ENCODE results near the gene ELFN2.
A peak's percentile ranks its signal among the peaks of the same experiment; 100 is the strongest.

The ELFN2 gene

DNA sequence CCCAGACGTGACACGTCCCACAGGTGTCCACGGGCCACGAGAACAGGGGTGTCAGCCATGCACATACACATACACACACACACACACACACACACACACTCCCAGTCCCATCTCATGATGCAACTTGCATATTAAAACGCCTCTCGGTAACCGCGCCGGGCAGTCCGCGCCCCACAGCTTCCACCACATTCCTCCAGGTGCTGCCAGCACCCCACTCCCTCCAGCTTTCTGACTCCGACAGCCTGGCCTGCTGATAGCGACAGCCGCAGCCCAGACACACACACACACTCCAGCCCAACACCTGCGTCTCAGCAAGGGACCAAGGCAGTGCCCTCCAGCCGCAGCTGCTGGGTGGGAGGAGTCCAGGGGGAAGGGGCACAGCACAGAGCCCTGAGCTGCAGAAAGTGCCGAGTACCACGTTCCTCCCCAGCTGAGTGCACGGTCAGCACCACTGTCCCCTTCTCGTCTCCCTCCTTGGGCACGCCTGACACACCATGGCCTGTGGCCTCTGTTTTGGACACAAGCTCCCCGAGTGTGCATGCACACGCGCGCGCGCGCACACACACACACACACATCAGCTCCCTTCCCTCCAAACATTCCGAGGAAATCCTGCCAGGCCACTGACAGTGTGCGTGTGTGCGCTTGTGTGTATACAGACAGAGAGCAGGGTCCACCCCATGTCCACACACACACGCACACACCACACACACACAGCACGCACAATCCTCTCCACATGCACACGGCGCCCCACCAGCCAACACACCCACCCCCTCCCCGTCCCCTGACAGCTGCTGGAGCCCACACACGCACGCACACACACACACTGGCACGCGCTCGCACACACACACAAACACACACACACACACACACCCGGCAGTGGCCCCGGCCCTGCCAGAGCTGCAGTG, 1.2 kb downstream of the ELFN2 start:
- no peak for DNase-seq

DNA sequence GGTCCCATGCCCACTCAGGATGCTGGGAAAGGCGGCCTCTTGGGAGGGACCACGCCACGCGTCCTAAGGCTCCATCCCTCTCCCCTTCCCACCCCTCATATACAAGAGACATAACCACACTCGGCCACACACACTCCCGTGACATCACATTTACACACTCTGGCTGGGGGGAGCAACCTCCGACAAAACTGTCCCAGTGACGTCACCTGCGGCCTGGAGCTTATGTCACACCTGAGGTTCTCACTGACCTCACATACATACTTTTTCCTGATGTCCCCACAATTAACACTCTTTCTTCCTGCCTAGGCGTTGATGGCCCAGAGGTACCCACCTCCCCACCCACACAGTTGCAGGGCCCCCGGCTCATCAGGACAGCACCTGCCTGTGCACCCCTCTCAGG, 1.9 kb downstream of the ELFN2 start:
- DNase-seq: no peak

DNA sequence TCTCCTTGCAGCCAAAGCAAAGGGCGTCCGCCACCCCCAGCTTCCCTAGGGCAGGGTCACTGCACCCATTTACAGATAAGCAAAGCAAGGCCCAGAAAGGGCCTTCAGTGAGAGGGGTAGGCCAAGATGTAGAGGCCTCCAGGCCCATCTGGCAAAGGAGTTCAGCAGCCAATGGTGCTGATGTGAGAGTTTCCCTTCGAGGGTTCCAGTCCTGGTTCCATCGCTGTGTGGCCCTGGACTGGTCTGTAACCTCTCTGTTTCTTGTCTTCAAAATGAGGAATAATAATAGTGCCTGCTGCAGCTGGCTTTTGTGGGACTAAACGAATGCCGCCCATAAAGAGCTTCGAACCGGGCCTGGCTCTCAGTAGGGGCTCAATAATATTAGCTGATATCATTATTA, 4.0 kb downstream of the ELFN2 start:
- DNase-seq: no peak

DNA sequence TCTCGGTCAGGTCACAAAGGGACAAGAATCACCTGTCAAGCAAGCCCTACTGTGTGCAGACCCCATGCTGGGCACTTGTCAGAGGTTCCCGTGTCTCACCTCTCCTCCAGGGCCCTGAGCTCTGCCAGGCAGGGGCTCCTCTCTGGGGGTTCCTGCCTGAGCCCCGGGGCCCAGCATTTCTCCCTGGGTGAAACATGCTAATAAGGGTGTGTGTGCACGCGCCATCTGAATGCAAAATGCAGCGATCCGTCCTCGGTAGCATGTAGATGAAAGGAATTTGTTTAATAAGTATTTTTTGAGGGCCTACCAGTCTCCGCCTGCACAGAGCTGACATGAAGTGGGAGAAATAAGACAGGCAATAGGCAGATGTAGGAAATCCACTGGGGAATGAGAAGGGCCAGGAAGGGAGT, 5.8 kb downstream of the ELFN2 start:
- no peak for DNase-seq

DNA sequence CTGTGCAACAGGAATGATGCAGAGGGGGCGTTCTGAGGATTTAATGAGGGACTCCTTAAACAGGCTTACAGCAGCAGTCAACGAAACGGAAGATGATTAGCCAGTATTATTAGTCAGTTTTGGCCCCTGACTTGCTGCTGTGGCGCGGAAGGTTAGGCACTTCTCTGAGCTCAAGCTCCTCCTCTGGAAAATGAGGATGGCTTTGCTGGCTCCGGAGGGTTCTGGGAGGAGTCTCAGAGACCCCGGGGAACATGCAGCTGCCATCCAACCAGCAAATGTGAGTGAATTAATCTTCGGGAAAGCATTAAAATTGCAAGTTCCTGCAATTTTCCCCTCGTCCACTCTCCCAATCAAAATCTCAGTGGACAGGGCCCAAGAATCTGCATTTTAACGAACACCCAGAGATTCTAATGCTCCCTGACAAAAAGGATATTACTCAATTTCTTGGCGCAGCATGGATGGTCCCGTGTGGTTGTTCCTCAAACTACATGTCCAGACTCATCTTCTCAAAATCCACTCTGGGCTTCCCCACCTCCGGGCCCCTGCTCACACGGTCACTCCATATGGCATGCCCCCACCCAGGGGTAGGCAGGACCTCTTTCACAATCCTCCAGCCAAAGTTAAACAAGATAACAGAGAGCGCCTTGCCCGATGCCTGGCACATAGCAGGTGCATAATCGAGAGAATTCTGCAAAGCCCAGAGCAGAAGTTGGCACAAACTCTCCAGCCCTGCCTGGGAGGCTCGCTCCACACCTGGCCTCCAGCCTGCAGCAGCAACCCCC, 6.4 kb downstream of the ELFN2 start:
- peak in 1 of 2 donors; percentile 15 for DNase-seq

DNA sequence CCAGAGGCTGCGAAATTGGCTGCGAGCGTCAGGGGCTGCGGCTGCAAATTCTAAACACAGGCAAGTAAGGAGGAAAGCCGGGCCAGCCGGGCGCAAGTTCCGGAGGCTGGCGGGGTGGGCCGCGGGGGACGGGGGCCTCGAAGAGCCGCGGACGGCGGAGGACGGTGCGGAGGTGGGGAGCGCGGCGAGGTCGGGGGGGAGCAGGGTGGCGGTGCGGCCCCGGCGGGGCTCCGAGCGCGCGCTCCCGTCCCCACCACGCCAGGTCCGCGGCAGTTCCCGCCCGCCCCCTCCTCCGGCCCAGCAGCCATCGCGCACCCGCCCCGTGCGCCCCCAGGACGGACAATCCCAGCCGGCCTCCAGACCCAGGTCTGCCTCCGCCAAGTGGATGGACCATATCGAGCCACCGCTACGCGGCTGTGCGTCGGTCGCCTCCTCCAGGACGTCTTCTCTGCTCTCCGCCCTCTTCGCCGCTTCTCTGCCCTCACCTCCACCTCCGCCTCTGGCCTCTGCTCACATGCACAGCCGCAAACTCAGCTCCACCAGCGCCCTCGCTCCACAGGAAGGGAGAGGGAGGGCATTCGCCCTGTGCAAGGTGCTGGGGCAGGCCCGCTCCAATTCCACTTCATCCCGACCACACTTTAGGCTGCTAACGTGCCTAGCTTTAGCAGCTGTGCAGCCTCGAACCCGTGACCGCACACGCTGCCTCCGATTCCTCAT, 7.2 kb downstream of the ELFN2 start:
- DNase-seq: peak in 1 of 2 donors; percentile 17

DNA sequence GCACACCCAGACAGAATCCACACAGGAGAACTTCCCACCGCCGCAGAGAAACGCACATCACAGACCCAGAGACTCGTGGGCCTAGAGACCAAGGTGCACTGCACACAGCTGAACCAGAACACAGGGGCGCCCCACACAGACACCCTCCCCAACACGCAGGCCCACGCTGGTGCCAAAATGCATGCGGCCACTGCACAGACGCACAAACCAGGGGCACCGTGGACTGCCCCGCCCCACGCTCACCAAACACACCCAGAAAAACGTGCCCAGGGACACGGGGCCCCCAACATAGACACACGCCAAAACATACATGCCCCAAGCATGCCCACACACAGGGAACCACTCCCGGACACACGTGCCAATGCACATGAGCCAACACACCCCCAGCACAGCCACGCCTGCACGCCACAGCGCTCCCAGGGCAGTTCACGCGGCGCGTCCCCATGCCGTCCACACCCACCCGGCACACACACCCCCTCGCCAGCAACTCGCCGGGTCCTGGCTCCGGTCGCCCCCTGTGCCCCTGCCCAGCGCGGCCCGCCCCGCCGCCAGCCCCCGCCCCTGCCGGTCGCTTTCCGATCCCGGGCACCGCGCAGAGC, 7.8 kb downstream of the ELFN2 start:
- DNase-seq: no peak

DNA sequence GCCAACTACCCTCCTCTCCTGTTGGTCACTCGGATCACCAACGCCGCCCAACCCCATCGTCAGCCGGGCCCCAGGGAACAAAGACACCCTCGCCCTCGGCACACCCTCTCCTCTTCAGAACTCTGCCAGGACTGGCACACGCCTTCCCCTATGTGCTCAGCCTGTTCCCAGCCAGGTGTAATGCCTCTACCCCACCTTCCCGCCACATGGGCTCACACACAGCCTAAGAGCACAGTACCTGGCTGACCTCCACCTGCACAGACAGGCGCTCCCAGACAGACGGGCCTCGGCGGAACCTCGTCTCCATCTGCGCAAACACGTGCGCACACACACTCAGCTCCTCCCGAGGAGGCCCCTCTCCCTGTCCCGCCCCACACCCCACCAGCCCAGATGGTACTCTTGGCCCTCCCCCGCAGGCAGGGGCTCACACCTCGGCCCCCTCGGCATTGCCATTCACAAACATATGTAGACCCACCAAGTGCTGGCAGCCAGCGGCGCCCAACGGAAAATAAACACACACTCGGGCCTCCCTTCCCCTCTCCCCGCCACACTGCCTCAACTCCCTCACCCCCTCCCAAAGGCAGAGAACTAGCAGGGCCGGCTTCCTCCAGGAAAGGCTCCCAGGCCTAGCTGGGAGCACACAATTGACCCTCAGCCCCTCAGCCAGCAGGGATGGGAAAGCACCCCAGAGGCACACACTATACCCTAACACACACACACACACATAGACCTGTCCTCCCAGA, 8.5 kb downstream of the ELFN2 start:
- DNase-seq: no peak

DNA sequence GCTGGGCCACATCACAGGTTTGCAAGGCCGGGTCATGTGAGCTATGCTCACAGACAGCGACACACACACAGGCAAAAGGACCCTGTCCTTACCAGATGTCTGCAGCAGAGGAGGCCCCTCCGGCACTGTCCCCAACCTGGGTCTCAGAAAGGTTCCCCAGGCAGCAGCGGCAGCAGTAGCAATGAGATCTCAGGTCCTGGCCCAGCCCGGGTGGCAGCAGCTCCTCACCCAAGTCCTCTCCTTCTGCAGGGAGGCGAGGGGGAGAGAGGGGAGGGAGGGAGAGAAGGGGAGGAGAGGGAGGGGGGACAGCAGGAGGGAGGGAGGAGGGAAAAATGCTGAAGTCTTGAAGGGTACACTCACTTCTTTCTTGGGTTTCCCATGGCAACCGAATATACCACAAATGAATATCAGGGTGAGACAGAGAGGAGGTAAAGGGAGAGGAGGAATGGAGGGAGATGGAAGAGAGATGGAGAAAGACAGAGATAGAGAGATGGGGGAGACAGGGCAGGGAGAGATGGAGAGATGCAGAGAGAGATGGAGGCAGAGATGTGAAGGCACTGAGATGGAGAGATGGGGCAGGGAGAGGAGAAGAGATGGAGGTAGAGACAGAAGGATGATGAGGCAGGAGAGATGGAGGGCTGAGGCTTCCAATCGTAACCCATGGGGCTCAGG, 9.5 kb downstream of the ELFN2 start:
- DNase-seq: no peak

DNA sequence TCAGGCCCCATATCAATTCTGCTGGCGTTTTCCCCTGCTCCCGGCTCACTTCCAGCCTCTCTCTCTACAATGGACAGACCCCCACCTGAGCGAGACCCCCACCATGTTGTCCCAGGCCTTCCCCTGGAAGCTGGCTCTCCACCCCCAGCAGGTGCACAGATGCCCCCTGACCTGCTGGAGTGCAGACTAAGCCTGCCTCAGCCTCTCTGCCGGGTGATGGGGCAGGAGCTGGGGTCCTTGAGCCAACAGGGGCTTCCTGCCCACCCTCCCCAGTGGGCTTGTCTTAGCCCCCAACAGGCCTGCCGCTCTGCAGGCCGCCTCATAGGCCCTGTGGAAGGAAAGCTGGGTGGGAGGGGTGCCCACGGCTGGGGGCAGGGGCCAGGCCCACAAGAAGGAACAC, 10.0 kb downstream of the ELFN2 start:
- no peak for DNase-seq

DNA sequence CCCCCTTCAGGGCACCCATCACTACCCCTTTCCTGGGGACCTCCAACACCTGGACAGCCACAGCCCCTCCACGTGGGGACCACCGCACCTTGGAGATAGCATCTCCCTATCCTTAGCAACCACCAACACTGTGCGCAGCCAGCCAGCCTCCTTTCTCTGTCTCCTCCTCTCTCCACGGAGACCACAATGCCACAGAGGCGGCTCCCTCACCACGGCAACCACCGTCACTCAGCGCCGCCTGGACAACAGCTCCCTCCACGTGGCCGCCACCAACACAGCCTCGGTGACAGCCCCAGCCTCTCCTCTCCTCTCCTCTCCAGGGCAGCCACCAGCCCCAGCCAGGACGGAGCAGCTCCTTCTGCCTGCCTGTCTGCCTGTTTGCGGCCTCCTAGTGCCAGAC, 10.5 kb downstream of the ELFN2 start:
- peak; percentile 20 to 26 for DNase-seq

DNA sequence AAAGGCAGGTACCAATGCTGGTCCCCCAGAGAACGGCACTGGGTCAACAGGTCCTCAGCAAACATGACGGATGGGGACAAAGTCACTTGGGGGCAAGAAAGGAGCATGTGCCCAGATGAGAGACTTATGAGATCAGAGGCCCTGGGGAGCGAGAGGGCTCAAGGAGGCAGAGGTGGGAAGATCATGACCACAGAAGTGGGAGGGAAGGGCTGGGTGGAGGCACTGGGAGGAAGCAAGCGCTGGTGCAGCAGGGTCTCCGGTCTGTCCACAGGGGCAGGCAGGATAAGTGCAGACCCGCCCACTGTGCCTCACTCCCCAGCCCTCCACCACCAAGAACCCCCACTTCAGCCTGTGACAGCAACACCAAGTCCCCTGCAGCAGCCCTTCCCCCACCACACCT, 10.9 kb downstream of the ELFN2 start:
- no peak for DNase-seq

DNA sequence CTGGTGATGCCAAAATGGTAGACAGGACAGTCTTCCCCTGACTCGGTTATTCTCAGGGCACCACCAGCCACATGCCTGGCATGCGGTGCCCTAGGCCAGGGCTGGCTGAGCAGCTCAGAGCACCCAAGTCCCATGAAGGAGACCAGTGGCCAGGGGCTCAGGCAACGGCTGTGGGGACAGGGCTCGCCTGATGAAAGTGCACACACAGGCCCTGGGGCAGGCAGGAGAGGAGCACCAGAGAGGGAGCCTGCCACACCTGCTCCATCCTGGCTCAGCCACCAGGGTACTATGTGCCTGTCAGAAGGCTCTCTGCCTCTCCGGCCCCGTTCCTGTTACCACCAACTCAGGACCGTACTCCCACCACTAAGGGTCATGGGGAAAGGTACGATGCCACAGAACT, 12.1 kb downstream of the ELFN2 start:
- no peak for DNase-seq

DNA sequence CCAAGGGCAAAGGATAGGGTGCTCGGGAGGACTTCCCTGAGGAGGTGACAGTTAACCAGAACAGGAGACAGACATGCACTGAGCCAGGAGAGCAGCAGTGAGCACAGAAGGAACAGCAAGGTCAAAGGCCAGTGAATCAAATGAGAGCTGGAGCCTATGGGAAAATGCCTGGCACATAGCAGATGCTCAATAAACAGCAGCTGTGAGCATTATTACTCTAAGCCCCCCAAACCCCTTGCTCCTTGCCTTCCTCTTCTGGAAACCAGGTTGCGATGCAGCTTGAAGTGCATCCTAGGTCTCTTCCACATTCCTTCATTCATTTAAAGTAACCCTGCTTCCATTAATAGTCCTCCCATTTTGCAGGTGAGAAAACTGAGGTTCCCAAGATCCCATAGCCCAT, 13.0 kb downstream of the ELFN2 start:
- DNase-seq: no peak

DNA sequence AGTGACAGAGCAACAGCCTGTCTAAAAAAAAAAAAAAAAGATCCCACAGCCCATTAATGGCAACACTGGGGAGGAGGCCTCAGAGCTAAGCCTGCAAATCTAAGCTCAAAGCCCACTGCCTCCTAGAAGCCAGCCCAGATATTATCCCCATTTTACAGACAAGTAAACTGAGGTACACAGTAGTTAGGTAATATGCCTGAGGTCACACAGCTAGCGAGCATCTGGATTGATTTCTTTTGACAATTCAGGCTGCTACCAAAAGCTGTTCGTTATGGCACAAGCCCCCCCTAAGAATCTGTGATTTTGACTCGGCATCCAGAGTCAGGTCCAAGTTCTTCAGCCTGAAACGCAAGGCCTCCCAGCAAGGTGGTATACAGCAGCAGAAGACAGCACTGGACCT, 13.7 kb downstream of the ELFN2 start:
- no peak for DNase-seq

DNA sequence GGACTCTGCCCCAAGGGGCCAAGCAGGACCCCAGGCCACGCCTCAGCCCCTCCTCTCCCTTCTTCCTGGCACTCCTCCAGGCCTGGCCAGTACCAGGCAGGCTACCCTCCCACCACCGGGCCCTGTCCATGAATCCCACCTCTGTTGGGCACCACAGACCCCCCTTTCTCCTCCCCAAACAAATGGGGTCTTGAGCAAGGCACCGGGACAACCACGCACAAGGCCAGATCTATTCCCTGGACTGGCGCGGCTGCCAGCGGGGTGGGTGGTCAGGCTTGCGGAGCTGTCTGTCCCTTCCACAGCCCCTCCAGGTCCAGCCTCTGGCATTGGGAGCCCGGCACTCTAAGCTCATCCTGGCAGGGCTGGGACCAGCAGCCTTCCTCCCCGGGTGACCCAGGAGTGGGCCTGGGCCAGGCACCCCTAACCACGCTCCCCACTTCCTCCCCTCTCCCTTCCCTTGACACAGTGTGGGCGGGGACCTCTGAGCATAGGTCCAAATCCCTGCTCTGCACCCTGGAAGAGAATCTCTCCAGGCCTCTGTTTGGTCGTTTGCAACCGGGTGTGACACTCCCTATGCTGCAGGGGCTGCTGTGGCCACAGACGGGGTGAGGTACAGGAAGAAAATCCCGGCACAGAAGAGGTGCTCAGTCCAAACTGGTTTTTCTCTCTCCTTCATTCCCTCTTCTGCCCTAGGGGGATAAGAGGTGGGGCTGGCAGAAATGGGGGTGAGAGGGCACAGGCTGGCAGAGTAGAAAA, 14.6 kb downstream of the ELFN2 start:
- DNase-seq: no peak

DNA sequence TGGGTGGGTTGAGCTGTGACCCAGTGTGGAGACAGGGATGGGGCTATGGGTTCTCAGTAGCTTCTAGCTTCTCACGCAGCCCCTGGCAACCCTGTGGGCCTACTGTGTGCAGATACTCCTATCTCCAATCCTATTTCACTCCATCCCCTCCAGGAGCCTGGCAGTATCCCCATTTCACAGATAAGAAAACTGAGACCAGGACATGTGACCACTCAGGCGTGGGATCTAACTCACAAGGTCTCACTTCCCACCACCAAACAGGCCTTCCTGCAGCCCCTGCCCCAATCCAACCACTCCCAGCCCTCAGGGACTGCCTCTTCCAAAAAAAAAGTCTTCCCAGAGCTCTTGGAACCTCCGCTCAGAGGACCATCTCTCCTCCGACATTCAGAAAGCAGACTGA, 15.6 kb downstream of the ELFN2 start:
- DNase-seq: no peak

DNA sequence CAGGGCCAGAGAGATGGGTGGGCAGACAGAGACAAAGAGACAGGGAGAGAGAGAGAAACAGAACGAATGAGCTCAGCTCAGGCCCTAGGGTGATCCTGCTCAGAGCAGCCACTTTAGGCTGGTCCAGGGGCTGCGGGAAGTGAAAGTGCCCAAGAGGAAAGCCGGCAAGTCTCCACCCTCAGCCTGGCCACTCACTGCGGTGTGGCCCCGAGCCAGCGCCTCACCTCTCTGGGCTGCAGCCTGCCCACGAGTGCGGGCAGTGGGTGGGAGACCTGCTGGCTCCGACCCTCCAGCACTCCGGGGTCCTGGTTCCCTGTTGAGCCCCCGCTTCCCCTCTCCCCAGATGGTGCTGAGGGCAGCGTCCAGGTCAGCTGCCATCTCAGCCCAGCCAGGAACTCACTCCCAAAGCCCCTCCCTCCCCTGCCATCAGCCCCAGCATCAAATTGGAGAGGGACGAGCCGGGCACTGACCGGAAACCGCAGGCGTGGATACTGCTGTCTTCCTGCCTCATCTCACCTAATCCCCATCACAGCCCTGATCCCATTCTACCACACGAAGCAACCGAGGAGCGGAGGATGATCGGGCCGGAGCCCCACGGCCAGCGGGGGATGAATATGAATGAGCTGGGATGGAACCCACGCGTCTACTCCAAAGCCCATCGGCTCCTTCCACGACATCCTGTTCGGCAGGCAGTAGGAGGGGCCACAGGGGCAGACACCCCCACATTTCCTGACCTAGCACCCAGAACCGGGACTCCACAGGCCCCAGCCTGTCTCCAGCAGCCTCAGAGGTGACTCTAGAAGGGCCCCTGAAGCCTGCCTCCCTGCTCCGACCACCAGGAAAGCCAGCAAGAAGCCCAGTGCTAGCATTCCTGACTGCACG, 16.9 kb downstream of the ELFN2 start:
- DNase-seq: peak in 1 of 2 donors; percentile 11

DNA sequence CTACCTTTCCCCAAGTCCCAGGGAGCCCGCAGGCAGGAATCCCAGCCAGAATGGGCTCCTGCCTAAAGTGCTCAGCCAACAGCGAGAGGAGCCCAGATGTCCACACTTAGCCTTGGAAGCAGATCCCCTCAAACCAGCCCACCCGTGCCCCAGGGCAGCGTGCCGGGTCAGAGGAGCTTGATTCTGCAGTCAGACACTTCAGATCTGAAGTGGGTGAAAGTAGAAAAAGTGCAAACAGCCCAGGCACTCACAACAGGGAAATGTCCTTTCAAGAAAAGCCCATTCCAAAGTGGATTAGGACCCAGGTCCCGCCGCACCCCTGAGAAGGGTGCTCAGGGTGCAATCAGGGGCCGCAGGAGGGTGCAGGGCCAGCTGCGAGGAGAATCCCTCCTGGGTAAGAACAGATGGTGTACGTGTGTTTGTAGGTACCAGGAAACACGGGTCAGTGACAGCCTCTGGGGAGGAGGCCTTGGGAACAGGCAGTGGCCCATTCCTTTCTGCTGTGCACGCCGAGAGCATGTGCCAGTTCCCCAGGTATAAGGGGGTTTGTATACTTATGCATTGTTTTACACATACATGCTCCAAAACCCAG, 17.7 kb downstream of the ELFN2 start:
- DNase-seq: no peak

DNA sequence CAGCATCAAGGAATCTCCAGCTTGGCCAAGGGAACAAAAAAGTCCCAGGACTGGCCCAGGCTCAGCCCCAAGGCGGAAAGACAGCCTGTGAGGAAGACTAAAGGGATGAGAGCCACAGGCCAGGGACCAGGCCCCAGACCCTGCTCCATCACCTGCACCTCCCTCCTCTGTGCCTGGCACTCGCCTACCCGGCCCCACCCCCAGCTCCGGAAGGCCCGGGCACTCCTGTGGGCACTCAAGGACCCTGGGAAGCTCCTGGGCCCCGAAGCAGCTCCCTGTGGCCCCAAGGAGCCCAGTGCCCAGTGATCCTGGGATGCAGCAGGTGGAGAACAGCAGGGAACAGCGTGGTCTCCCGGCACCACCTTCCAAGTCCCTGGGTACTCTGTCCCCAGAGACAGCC, 18.2 kb downstream of the ELFN2 start:
- DNase-seq: no peak

All from CD4-positive, alpha-beta T cell treated with Interferon alpha-2 for 1 hour (primary cell).